Stomach (tissue), 9 donors: ENCODE measurements around the gene AMER3. TPM values are rescaled to one million over a fixed set of nuclear protein-coding genes. Genes with fewer than 3 reads are reported as not detected.

Experiments
- DNase-seq, 2 donors: peaks; one replicate each; pipeline versions ENCODE4 v3.0.0 to v3.0.0-alpha.2; 2013 to 2019
- H3K27ac ChIP-seq, 5 donors: fragments of 200-600 bp in 4 of 5; sonication (generic) in 4 of 5; one replicate each; pipeline ENCODE4 v1.5.1; 2013 to 2019; ENCODE audit warnings: mild to moderate bottlenecking in 1 of 5, moderate library complexity in 1 of 5
- H3K27me3 ChIP-seq, 3 donors: fragments of 200-600 bp; sonication (generic); one replicate each; pipeline ENCODE4 v1.5.1; 2017 to 2019; ENCODE audit warnings: mixed run types in 1 of 3
- H3K36me3 ChIP-seq, 4 donors: fragments of 200-600 bp; sonication (generic); 1 replicate in 3 of 4; 2 replicates in 1 of 4; pipeline ENCODE4 v1.5.1; 2016 to 2019
- H3K4me1 ChIP-seq, 4 donors: fragments of 200-600 bp; sonication (generic); one replicate each; pipeline ENCODE4 v1.5.1; 2016 to 2019
- H3K4me3 ChIP-seq, 4 donors: fragments of 200-600 bp; sonication (generic) in 3 of 4; one replicate each; pipeline ENCODE4 v1.5.1; 2016 to 2019; ENCODE audit warnings: mild to moderate bottlenecking in 1 of 4
- H3K9me3 ChIP-seq, 4 donors: fragments of 200-600 bp; sonication (generic); one replicate each; pipeline ENCODE4 v1.5.1; 2016 to 2019
- CTCF ChIP-seq, 7 experiments: fragments of 450-650 bp in 4 of 7; fragments of 200-600 bp in 3 of 7; sonication (generic) in 3 of 7; IDR thresholded peaks; one replicate each; pipeline ENCODE4 v1.5.1; 2016 to 2019; ENCODE audit warnings: antibody characterized with exemption in 7 of 7, control low read depth in 2 of 7, mild to moderate bottlenecking in 1 of 7
- EP300 ChIP-seq: sonication (generic); formaldehyde crosslinking; IDR thresholded peaks from one replicate; pipeline ENCODE4 v1.6.1; 2017; ENCODE audit warnings: antibody characterized with exemption
- POLR2A ChIP-seq, 4 donors: fragments of 450-650 bp; IDR thresholded peaks; one replicate each; pipeline ENCODE4 v1.6.1; 2016; ENCODE audit warnings: antibody characterized with exemption in 4 of 4, control low read depth in 2 of 4, mild to moderate bottlenecking in 1 of 4, moderate library complexity in 1 of 4
- POLR2AphosphoS5 ChIP-seq, 3 donors: sonication (generic); formaldehyde crosslinking; IDR thresholded peaks; one replicate each; pipeline ENCODE4 v1.6.1; 2016; ENCODE audit warnings: antibody characterized with exemption in 3 of 3
- WGBS, 5 donors: extraction: QIAGEN DNeasy Blood & Tissue Kit in 3 of 5; methylation state at CpG; one replicate each; pipeline versions ENCODE4 v1.1.5 to v1.1.7; 2013 to 2018; 5-methylcytosine and 5-hydroxymethylcytosine counted together
- intact Hi-C: fragments of 100-400 bp; cut with DNase I; formaldehyde crosslinking; loops from one replicate; pipeline ENCODE4 v1.15.1; 2023; ENCODE audit warnings: low total_unique reads
- polyA plus RNA-seq, 3 donors: library from polyadenylated mRNA; stranded (reverse); fragments of 200-250 nt; gene quantifications; one replicate each; pipeline ENCODE4 v1.2.3, GENCODE V29; 2013
- total RNA-seq, 5 donors: library from RNA; depleted of rRNA; stranded (reverse); fragments of >200 nt; gene quantifications; one replicate each; pipeline versions ENCODE4 v1.1.0 to v1.2.3, GENCODE V29; 2014 to 2016
- donor health status: healthy with polysubstance abuse.
- donor health status: Bipolar disorder and iron deficiency.
- donor health status: healthy.

AMER3 gene
- total and polyA plus RNA-seq, 8 donors = 0.08 to 0.61 (median 0.50) TPM; not detected in 2

- 73 to 81% (median 78%) methylated on average over 6 of the region's 6 CpGs for WGBS, 5 donors
- H3K36me3 ChIP-seq = no peaks in the 10 kb centered on the region
- no peak for TF ChIP-seq POLR2A (IDR thresholded peaks at IDR 0.05)
- TF ChIP-seq POLR2AphosphoS5 (IDR thresholded peaks at IDR 0.05) = no peak
- TF ChIP-seq CTCF (IDR thresholded peaks at IDR 0.05) = no peak
- TF ChIP-seq EP300 = no peak
- no peaks in the 10 kb centered on the region for H3K4me1 ChIP-seq
- intact Hi-C loops = no loop called here
- H3K27me3 ChIP-seq = peaks cover 0 to 38% (median 0%) of the 10 kb centered on the region in 3 donors
- H3K27ac ChIP-seq = no peak overlapping the region
- DNase-seq = no peak
- H3K9me3 ChIP-seq = peaks cover 0 to 4% (median 0%) of the 10 kb centered on the region in 4 donors
- H3K4me3 ChIP-seq = no peak overlapping the region
Observed at GRCh38 chr2:130736487-130736886, 18.9 kb upstream of the AMER3 start.

GRCh38 chr2:130737592-130737991, 17.7 kb upstream of the AMER3 start:
- 81 to 96% (median 88%) methylated on average over 8 to 14 of the region's 14 CpGs for WGBS, 5 donors
- H3K4me1 ChIP-seq = no peaks in the 10 kb centered on the region
- H3K36me3 ChIP-seq = no peaks in the 10 kb centered on the region
- no peak overlapping the region for H3K27ac ChIP-seq
- TF ChIP-seq POLR2A (IDR thresholded peaks at IDR 0.05) (no peak), POLR2AphosphoS5 (IDR thresholded peaks at IDR 0.05) (no peak), CTCF (IDR thresholded peaks at IDR 0.05) (no peak), EP300 (no peak)
- peaks cover 0 to 4% (median 0%) of the 10 kb centered on the region in 4 donors for H3K9me3 ChIP-seq
- no peak overlapping the region for H3K4me3 ChIP-seq
- no peak for DNase-seq
- intact Hi-C loops = no loop called here
- H3K27me3 ChIP-seq = peaks cover 0 to 42% (median 0%) of the 10 kb centered on the region in 3 donors

- Histone ChIP-seq H3K4me3 (no peak overlapping the region), H3K27ac (no peak overlapping the region), H3K4me1 (no peaks in the 10 kb centered on the region), H3K9me3 (no peaks in the 10 kb centered on the region), H3K36me3 (no peaks in the 10 kb centered on the region), H3K27me3 (peaks cover 0 to 66% (median 0%) of the 10 kb centered on the region in 3 donors)
- DNase-seq = no peak
- WGBS, 5 donors = 73 to 84% (median 77%) methylated on average over 12 of the region's 12 CpGs
- TF ChIP-seq POLR2A (IDR thresholded peaks at IDR 0.05) (no peak), POLR2AphosphoS5 (IDR thresholded peaks at IDR 0.05) (no peak), CTCF (IDR thresholded peaks at IDR 0.05) (no peak), EP300 (no peak)
- intact Hi-C loops = no loop called here
Observed at GRCh38 chr2:130740671-130741070, 14.7 kb upstream of the AMER3 start.

- no peak overlapping the region for H3K27ac ChIP-seq
- H3K4me3 ChIP-seq = no peak overlapping the region
- H3K9me3 ChIP-seq = no peaks in the 10 kb centered on the region
- no peaks in the 10 kb centered on the region for H3K36me3 ChIP-seq
- WGBS, 5 donors = 58 to 78% (median 72%) methylated on average over 8 of the region's 8 CpGs
- H3K27me3 ChIP-seq = peaks cover 0 to 46% (median 0%) of the 10 kb centered on the region in 3 donors
- TF ChIP-seq CTCF (IDR thresholded peaks at IDR 0.05) (no peak), POLR2AphosphoS5 (IDR thresholded peaks at IDR 0.05) (no peak), POLR2A (IDR thresholded peaks at IDR 0.05) (no peak), EP300 (no peak)
- intact Hi-C loops = no loop called here
- H3K4me1 ChIP-seq = no peaks in the 10 kb centered on the region
- no peak for DNase-seq
Observed at GRCh38 chr2:130743278-130743677, 12.1 kb upstream of the AMER3 start.
